Osteocyte (in vitro differentiated cells): Measurements from ENCODE around the gene ROCK2. TPM values are rescaled to one million over a fixed set of nuclear protein-coding genes. Genes with fewer than 3 reads are reported as not detected.

Experiments used
- DNase-seq: peaks from one replicate; pipeline ENCODE4 v3.0.0; 2021; ENCODE audit warnings: mixed read lengths; ENCODE audit not compliant: unreplicated experiment; ENCODE audit errors: extremely low spot score
- H3K27ac Mint-ChIP-seq: one replicate; pipeline ENCODE4 v1.8.0; 2021; ENCODE audit warnings: mild to moderate bottlenecking, mixed read lengths; ENCODE audit not compliant: unreplicated experiment
- H3K27me3 Mint-ChIP-seq: one replicate; pipeline ENCODE4 v1.8.0; 2021; ENCODE audit warnings: mixed read lengths; ENCODE audit not compliant: unreplicated experiment
- H3K36me3 Mint-ChIP-seq: one replicate; pipeline ENCODE4 v1.8.0; 2021; ENCODE audit warnings: mixed read lengths; ENCODE audit not compliant: unreplicated experiment
- H3K4me1 Mint-ChIP-seq: one replicate; pipeline ENCODE4 v1.8.0; 2021; ENCODE audit warnings: mixed read lengths; ENCODE audit not compliant: unreplicated experiment
- H3K4me3 Mint-ChIP-seq: one replicate; pipeline ENCODE4 v1.8.0; 2021; ENCODE audit warnings: mild to moderate bottlenecking, moderate library complexity, mixed read lengths; ENCODE audit not compliant: unreplicated experiment
- H3K9me3 Mint-ChIP-seq: one replicate; pipeline ENCODE4 v1.8.0; 2021; ENCODE audit warnings: mixed read lengths; ENCODE audit not compliant: unreplicated experiment
- CTCF ChIP-seq: fragments of 200-600 bp; sonication (generic); IDR thresholded peaks from 2 replicates; pipeline ENCODE4 v1.5.0; 2021; ENCODE audit warnings: antibody characterized with exemption, mild to moderate bottlenecking, moderate library complexity
- total RNA-seq: library from RNA; stranded (reverse); gene quantifications from 2 replicates; pipeline ENCODE4 v1.2.1, GENCODE V29; 2021

The ROCK2 gene
- total RNA-seq, 1 donor from 2014 or later: 56.4 TPM

GRCh38 chr2:11344956-11345677 is 681 bp upstream of the ROCK2 start:
- peak overlapping the region; percentile 80 for H3K4me3 Mint-ChIP-seq
- no peaks in the 10 kb centered on the region for H3K9me3 Mint-ChIP-seq
- no peaks in the 10 kb centered on the region for H3K27me3 Mint-ChIP-seq
- TF ChIP-seq CTCF: peak; percentile 12
- DNase-seq: peak; percentile 87
- H3K4me1 Mint-ChIP-seq: peaks cover 34% of the 10 kb centered on the region
- peak overlapping the region; percentile 98 for H3K27ac Mint-ChIP-seq
- no peaks in the 10 kb centered on the region for H3K36me3 Mint-ChIP-seq

GRCh38 chr2:11343650-11344341 is 640 bp downstream of the ROCK2 start:
- H3K27ac Mint-ChIP-seq: peak overlapping the region; percentile 97
- peak overlapping the region; percentile 98 for H3K4me3 Mint-ChIP-seq
- H3K9me3 Mint-ChIP-seq: no peaks in the 10 kb centered on the region
- no peak for TF ChIP-seq CTCF
- no peaks in the 10 kb centered on the region for H3K36me3 Mint-ChIP-seq
- no peaks in the 10 kb centered on the region for H3K27me3 Mint-ChIP-seq
- peaks cover 45% of the 10 kb centered on the region for H3K4me1 Mint-ChIP-seq
- DNase-seq: no peak

GRCh38 chr2:11343368-11343649 is 1.1 kb downstream of the ROCK2 start:
- no peak for DNase-seq
- Mint-ChIP-seq H3K9me3 (no peaks in the 10 kb centered on the region), H3K4me3 (peak overlapping the region; percentile 98), H3K27ac (peak overlapping the region; percentile 97), H3K27me3 (no peaks in the 10 kb centered on the region), H3K36me3 (no peaks in the 10 kb centered on the region), H3K4me1 (peaks cover 49% of the 10 kb centered on the region)
- TF ChIP-seq CTCF: no peak

- no peak for TF ChIP-seq CTCF
- Mint-ChIP-seq H3K9me3 (no peaks in the 10 kb centered on the region), H3K4me1 (peaks cover 49% of the 10 kb centered on the region), H3K4me3 (peak overlapping the region; percentile 98), H3K36me3 (no peaks in the 10 kb centered on the region), H3K27me3 (no peaks in the 10 kb centered on the region), H3K27ac (peak overlapping the region; percentile 97)
- no peak for DNase-seq
Observed at GRCh38 chr2:11342551-11343367, 1.7 kb downstream of the ROCK2 start.

GRCh38 chr2:11340717-11341116 is 3.7 kb downstream of the ROCK2 start:
- no peak for TF ChIP-seq CTCF
- Mint-ChIP-seq H3K4me3 (peak overlapping the region; percentile 30), H3K9me3 (peaks cover 4% of the 10 kb centered on the region), H3K27ac (peak overlapping the region; percentile 61), H3K36me3 (peaks cover 2% of the 10 kb centered on the region), H3K27me3 (no peaks in the 10 kb centered on the region), H3K4me1 (peaks cover 47% of the 10 kb centered on the region)
- DNase-seq: no peak
